ENCODE results near the gene MXD3. TPM values are rescaled to one million over a fixed set of nuclear protein-coding genes. Genes with fewer than 3 reads are reported as not detected.
A peak's percentile ranks its signal among the peaks of the same experiment; 100 is the strongest.

The MXD3 gene
- total and polyA plus RNA-seq, 2 donors from 2014 or later, result 4.9 to 6.6 TPM

GRCh38 chr5:177351392-177352329 is 40.0 kb upstream of the MXD3 start, which contains the start of gene LMAN2:
Gene LMAN2 (minus strand): TSS chr5:177351668. CDS start chr5:177351647, 21 bp downstream.
- intact Hi-C loops (cut with DNase I), result no loop called here
- TF ChIP-seq CTCF (IDR thresholded peaks at IDR 0.05; ENCODE audit: borderline replicate concordance, extremely low read depth, insufficient read depth), result no peak
- no peaks in the 10 kb centered on the region for H3K9me3 ChIP-seq (ENCODE audit: control insufficient read depth in 2 of 3, insufficient read depth in 1 of 3, low read length in 3 of 3)
- peaks cover 0 to 7% (median 5%) of the 10 kb centered on the region in 3 donors for H3K36me3 ChIP-seq (ENCODE audit: control insufficient read depth in 2 of 3, insufficient read depth in 3 of 3, low read length in 3 of 3)
- DNase-seq (peak; percentile 93 to 99 (median 96)), FAIRE-seq (no peak)
- H3K4me1 ChIP-seq (ENCODE audit: control insufficient read depth in 2 of 3, insufficient read depth in 2 of 3, low read depth in 1 of 3, low read length in 3 of 3), result peaks cover 4 to 19% (median 13%) of the 10 kb centered on the region in 3 donors
- peak within 1 kb of the TSS; percentile 90 to 96 for H3K27ac ChIP-seq (ENCODE audit: low read depth in 2 of 2, low read length in 2 of 2)
- H3K27me3 ChIP-seq (ENCODE audit: control insufficient read depth, insufficient read depth, low read length), result no peaks in the 10 kb centered on the region
- H3K4me3 ChIP-seq (ENCODE audit: low read length in 3 of 3), result peak within 1 kb of the TSS; percentile 85 to 100 (median 99)
- peak within 1 kb of the TSS; percentile 88 to 100 (median 94) for H3K9ac ChIP-seq (ENCODE audit: low read length in 3 of 3)

DNA sequence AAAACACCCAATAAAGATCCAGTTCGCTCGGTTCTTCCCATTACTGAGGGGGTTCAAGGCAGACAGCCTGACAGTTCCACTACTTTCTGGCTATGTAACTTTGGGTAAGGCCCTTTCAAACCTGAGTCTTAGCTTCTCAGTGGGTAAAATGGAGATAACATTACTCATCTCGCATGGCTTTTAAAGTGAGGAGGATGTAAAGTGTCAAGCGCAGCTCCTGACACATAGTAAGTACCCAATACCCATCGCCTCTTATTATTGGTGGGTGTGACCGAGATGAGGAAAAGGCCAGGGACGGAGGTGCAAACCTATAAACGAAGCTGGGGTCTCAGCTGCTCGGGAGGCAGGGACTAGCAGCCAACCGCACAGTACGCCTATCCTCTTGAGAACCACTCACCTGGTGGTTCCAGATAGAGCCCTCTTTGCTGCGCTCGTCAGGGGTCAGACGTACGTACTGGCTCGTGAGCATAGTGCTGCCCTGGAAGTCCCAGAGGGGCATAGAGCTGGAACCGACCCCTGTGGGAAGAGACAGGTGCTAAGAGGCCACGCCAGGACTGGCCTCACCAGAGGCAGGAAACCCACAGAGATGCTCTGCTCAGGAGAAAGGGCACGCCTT is 39.2 kb upstream of the MXD3 start:
- no peaks in the 10 kb centered on the region for H3K27me3 ChIP-seq (ENCODE audit: control insufficient read depth, insufficient read depth, low read length)
- intact Hi-C loops (cut with DNase I), result no loop called here
- FAIRE-seq, result no peak
- no peak for DNase-seq
- peak overlapping the region; percentile 88 to 100 (median 94) for H3K9ac ChIP-seq (ENCODE audit: low read length in 3 of 3)
- peak overlapping the region; percentile 85 to 100 (median 99) for H3K4me3 ChIP-seq (ENCODE audit: low read length in 3 of 3)
- H3K4me1 ChIP-seq (ENCODE audit: control insufficient read depth in 2 of 3, insufficient read depth in 2 of 3, low read depth in 1 of 3, low read length in 3 of 3), result peaks cover 4 to 19% (median 13%) of the 10 kb centered on the region in 3 donors
- H3K9me3 ChIP-seq (ENCODE audit: control insufficient read depth in 2 of 3, insufficient read depth in 1 of 3, low read length in 3 of 3), result no peaks in the 10 kb centered on the region
- TF ChIP-seq CTCF (IDR thresholded peaks at IDR 0.05; ENCODE audit: borderline replicate concordance, extremely low read depth, insufficient read depth), result no peak
- H3K27ac ChIP-seq (ENCODE audit: low read depth in 2 of 2, low read length in 2 of 2), result peak overlapping the region; percentile 90 to 96
- peaks cover 0 to 7% (median 5%) of the 10 kb centered on the region in 3 donors for H3K36me3 ChIP-seq (ENCODE audit: control insufficient read depth in 2 of 3, insufficient read depth in 3 of 3, low read length in 3 of 3)

DNA sequence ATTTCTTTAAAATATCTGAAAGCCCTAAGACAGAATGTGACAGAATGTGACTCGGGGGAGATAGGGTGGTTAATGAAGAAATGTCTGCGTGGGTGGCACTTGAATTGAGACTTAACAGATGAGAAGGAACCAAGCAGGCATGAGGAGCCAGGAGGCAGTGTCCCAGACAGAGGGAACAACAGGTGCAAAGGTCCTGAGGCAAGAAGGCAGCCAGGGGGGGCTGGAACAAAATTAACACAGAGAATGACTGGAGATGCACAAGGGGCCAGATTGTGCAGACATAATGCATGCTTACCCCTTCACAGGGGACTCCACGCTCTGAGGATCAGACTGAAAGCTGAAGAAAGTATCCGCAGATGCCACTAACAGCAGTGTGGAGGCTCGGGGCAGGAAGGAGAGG is 38.1 kb upstream of the MXD3 start:
- Histone ChIP-seq H3K27me3 (ENCODE audit: control insufficient read depth, insufficient read depth, low read length) (no peaks in the 10 kb centered on the region), H3K9ac (ENCODE audit: low read length in 3 of 3) (no peak overlapping the region), H3K9me3 (ENCODE audit: control insufficient read depth in 2 of 3, insufficient read depth in 1 of 3, low read length in 3 of 3) (no peaks in the 10 kb centered on the region), H3K4me1 (ENCODE audit: control insufficient read depth in 2 of 3, insufficient read depth in 2 of 3, low read depth in 1 of 3, low read length in 3 of 3) (peaks cover 4 to 19% (median 13%) of the 10 kb centered on the region in 3 donors), H3K36me3 (ENCODE audit: control insufficient read depth in 2 of 3, insufficient read depth in 3 of 3, low read length in 3 of 3) (peaks cover 0 to 7% (median 5%) of the 10 kb centered on the region in 3 donors), H3K27ac (ENCODE audit: low read depth in 2 of 2, low read length in 2 of 2) (no peak overlapping the region), H3K4me3 (ENCODE audit: low read length in 3 of 3) (peak overlapping the region in 2 of 3 donors; percentile 99 to 100)
- FAIRE-seq, result no peak
- no peak for TF ChIP-seq CTCF (IDR thresholded peaks at IDR 0.05; ENCODE audit: borderline replicate concordance, extremely low read depth, insufficient read depth)
- intact Hi-C loops (cut with DNase I), result no loop called here
- DNase-seq, result peak in 1 of 5 donors; percentile 28
